Measurements from ENCODE around the gene COMMD6.

Gene COMMD6

DNA sequence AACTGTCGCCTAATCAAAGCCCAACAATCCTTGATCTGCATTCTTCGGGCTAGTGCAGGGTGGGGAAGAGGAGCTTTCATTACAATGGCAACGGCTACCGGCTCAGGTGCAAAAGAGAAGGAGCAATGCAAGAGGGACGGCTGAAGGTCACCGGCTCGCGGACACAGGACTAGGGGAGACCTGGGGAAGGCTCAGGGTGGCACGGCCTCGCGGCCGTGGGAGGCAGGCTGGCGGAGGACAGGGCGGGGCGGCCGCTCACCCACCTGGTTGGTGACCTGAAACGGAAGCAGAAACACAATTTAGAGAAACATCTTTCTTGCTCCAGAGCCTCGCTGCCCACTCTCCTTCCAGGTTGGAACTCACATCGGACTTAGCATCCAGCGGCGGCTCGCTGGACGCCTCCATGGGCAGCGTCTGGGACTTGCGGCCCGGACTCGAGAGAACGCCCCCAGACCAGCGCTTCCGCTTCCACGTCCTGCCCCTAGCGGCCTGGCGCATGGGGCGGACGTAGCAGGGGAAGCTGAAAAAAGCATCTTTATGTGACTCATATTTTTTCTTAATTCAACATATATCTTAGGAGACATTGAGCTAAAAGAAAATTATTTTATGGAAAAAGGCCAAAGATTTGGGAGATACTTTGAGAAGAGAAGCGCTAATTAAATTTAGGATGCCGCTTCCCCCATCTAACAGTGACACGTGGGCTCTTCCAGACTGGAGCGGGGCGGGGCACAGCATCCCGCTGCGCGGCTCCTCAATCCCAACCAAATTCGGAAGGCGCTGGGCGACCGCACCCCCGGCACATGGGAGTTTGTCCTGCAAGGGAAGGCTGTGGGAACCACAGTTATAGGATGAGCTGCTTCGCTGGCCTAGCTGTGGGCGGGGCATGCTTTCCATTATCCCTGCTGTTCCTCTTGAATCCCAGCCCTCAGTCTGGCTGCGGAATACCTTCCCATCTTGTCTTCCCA lies at the start of gene COMMD6:
Gene COMMD6 (minus strand): TSS at position 441 of the 965 bp plus-strand sequence. CDS start 36 bp downstream, at position 405.
- TF ChIP-seq, protein P1, sequence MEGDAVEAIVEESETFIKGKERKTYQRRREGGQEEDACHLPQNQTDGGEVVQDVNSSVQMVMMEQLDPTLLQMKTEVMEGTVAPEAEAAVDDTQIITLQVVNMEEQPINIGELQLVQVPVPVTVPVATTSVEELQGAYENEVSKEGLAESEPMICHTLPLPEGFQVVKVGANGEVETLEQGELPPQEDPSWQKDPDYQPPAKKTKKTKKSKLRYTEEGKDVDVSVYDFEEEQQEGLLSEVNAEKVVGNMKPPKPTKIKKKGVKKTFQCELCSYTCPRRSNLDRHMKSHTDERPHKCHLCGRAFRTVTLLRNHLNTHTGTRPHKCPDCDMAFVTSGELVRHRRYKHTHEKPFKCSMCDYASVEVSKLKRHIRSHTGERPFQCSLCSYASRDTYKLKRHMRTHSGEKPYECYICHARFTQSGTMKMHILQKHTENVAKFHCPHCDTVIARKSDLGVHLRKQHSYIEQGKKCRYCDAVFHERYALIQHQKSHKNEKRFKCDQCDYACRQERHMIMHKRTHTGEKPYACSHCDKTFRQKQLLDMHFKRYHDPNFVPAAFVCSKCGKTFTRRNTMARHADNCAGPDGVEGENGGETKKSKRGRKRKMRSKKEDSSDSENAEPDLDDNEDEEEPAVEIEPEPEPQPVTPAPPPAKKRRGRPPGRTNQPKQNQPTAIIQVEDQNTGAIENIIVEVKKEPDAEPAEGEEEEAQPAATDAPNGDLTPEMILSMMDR (IDR thresholded peaks at IDR 0.05; ENCODE audit: low read depth, low read length, missing control alignments) = no peak
- peak within 1 kb of the TSS; percentile 99 for H3K4me3 ChIP-seq (ENCODE audit: low read depth, low read length)
- peak; percentile 60 for DNase-seq (ENCODE audit: low read depth)

DNA sequence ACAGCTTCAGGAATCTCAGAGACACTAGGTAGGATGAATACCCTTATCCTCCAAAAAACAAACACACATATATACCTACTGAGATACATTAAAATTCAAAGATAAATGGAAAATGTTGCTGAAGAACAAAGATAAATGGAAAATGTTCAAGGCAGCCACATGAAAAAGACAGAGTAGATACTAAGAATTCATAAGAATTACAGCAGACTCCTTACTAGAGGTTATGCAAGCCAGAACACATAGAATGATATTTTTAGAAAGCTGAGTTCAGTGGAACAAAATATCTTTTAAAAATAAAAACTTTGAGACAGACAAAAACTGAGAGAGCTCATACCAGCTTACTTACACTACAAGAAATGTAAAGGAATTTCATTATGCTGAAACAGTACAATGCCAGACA lies 47.5 kb upstream of the COMMD6 start:
- TF ChIP-seq, protein P1 (IDR thresholded peaks at IDR 0.05; ENCODE audit: low read depth, low read length, missing control alignments) = no peak
- no peak for DNase-seq (ENCODE audit: low read depth)
- H3K4me3 ChIP-seq (ENCODE audit: low read depth, low read length) = no peak overlapping the region

DNA sequence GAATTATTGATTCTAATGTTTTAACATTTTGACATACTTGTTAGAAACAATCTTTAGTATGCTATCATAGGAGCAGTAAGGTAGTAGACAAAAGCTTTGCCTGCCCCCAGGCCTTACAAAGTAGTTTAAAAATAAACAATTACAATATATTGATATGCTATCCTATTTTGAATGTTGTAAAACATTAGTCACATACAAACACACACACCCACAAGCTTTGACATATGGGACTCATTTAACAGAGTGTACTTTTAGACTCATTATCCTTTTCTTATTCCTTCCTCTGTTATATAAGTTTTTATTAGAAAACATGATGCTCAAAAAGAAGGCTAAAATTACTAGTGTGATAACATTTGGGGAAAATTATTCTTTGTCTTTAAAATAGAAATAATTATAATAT lies 45.5 kb upstream of the COMMD6 start:
- TF ChIP-seq, protein P1 (IDR thresholded peaks at IDR 0.05; ENCODE audit: low read depth, low read length, missing control alignments) = no peak
- H3K4me3 ChIP-seq (ENCODE audit: low read depth, low read length) = no peak overlapping the region
- no peak for DNase-seq (ENCODE audit: low read depth)

DNA sequence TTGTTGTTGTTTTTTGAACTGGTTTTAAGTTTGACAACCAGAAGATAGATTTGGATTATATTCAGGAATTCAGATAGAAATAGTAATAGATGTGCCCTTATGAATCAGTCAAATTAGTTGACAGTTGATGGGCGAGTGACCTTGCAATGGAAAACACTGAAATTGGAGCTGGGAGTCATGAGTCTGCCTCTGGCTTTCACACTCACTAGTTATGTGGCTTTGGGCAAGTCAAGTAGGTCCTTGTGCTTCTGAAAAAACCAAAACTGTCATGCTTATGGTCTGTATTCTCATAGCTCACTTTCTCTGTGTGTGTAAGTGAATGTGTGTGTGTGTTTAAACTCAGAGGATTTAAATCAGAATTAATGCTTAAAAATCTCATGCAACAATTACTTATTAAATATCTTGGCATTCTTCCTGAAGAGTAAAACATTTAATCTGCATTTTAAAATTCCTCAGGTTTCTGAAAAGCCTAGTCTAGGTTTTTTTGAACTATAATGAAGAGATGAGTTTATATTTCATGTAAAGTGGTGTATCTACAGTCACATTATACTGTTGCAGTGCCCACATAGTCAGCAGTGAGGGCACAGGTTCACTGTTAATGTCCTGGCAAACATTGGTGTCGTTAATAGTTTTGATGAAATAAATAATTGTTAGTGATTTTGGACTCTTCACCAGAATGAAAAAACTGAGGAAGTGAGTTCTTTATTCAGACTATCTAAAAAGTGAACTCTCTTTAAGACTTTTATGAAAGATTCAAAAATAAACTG lies 44.4 kb upstream of the COMMD6 start:
- TF ChIP-seq, protein P1 (IDR thresholded peaks at IDR 0.05; ENCODE audit: low read depth, low read length, missing control alignments) = no peak
- no peak overlapping the region for H3K4me3 ChIP-seq (ENCODE audit: low read depth, low read length)
- DNase-seq (ENCODE audit: low read depth) = no peak

DNA sequence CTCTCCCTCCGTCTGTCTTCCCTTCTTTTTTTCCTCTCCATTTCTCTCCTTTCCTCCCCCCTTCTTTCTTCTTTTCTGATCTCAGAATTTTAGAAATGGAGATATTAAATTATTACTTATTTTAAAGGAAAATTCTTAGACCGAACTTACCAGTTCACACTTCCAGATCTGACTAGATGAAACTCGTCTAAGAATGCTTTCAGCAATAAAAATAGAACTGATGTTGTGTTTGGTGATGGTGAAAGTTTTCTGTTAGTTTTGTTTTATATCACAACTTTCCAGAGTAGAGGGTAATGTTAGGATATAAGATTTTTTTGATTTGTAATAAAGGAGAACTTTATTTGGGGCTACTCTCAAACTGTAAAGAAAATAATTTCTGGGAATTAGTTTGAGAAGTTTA lies 41.9 kb upstream of the COMMD6 start:
- no peak overlapping the region for H3K4me3 ChIP-seq (ENCODE audit: low read depth, low read length)
- DNase-seq (ENCODE audit: low read depth) = no peak
- TF ChIP-seq, protein P1 (IDR thresholded peaks at IDR 0.05; ENCODE audit: low read depth, low read length, missing control alignments) = no peak

DNA sequence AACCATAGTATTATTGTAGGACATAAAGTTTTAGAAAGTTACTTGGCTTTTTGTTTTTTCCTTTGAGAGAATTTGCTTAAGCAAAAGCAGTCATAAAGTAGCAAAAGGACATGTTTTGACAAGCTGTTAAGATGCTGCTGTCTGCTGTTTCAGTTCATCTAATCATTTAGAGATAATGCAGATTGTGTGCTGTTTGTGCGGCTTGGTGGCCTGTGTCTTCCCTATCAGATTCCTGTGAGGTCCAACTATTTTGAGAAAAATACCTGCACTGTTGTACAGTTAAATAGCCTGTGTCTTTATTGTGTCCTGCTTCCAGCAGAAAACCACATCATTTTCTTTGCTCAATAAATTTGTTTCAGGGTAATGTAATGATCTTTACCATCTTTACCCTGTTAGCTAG lies 31.9 kb upstream of the COMMD6 start:
- no peak for DNase-seq (ENCODE audit: low read depth)
- no peak overlapping the region for H3K4me3 ChIP-seq (ENCODE audit: low read depth, low read length)
- TF ChIP-seq, protein P1 (IDR thresholded peaks at IDR 0.05; ENCODE audit: low read depth, low read length, missing control alignments) = no peak

Data from GM12864 (cell line).